COLO668 (cell line): Measurements from ENCODE around the gene TPI1.
A peak's percentile ranks its signal among the peaks of the same experiment; 100 is the strongest.
"Not testable (repeated sequence)": the region's sequence is repeated elsewhere in the genome, so short reads cannot be mapped to it uniquely, and the experiment has no call there.

Experiments used
- DNase-seq: peaks from one replicate; lab custom pipeline; 2025; ENCODE audit not compliant: unreplicated experiment; lab: John Stamatoyannopoulos, UW

TPI1 gene

GRCh38 chr12:6846316-6846869 is 20.9 kb upstream of the TPI1 start:
- DNase-seq: no peak

- DNase-seq: no peak
Observed at GRCh38 chr12:6847676-6848075, 19.7 kb upstream of the TPI1 start.

GRCh38 chr12:6849427-6849826 is 17.9 kb upstream of the TPI1 start:
- DNase-seq: no peak

GRCh38 chr12:6849976-6850560 is 17.3 kb upstream of the TPI1 start:
- DNase-seq: no peak

GRCh38 chr12:6850796-6851152 is 16.6 kb upstream of the TPI1 start:
- DNase-seq: no peak

GRCh38 chr12:6851153-6851920 is 16.0 kb upstream of the TPI1 start, which contains the start of gene CDCA3:
Gene CDCA3, minus strand, starts transcription at chr12:6851286. Its CDS starts 334 bp downstream, at chr12:6850952.
- peak; percentile 91 for DNase-seq

- peak; percentile 96 for DNase-seq
Observed at GRCh38 chr12:6851921-6852650, 15.2 kb upstream of the TPI1 start, which contains the start of gene USP5. Gene USP5, plus strand, starts transcription at chr12:6852150. Its CDS starts 30 bp downstream, at chr12:6852180.

GRCh38 chr12:6852651-6853354 is 14.5 kb upstream of the TPI1 start:
- DNase-seq: peak; percentile 20

- DNase-seq: no peak
Observed at GRCh38 chr12:6853626-6854025, 13.7 kb upstream of the TPI1 start.

GRCh38 chr12:6854036-6854435 is 13.3 kb upstream of the TPI1 start:
- no peak for DNase-seq

- no peak for DNase-seq
Observed at GRCh38 chr12:6855322-6855721, 12.0 kb upstream of the TPI1 start.

- no peak for DNase-seq
Observed at GRCh38 chr12:6858799-6859198, 8.5 kb upstream of the TPI1 start.

- DNase-seq: no peak
Observed at GRCh38 chr12:6860116-6860515, 7.2 kb upstream of the TPI1 start.

- no peak for DNase-seq
Observed at GRCh38 chr12:6860942-6861341, 6.4 kb upstream of the TPI1 start.

GRCh38 chr12:6861391-6861790 is 5.9 kb upstream of the TPI1 start:
- no peak for DNase-seq

GRCh38 chr12:6863033-6863432 is 4.3 kb upstream of the TPI1 start:
- no peak for DNase-seq

- no peak for DNase-seq
Observed at GRCh38 chr12:6863586-6864321, 3.6 kb upstream of the TPI1 start.

- DNase-seq: not testable (repeated sequence)
Observed at GRCh38 chr12:6865307-6865706, 2.0 kb upstream of the TPI1 start.

GRCh38 chr12:6866163-6866919 is 990 bp upstream of the TPI1 start:
- no peak for DNase-seq
